DOHH2 (cell line): ENCODE measurements around the gene VPS13A.

ENCODE experiments used
- EZH2phosphoT487 ChIP-seq: fragments of 200-600 bp; sonication (generic); IDR thresholded peaks from 2 replicates; pipeline ENCODE4 v1.6.1; 2017; ENCODE audit warnings: borderline replicate concordance, mild to moderate bottlenecking, antibody characterized with exemption, low read length, moderate library complexity, mixed read lengths
- TF ChIP-seq, protein P1 (sequence below): fragments of 200-600 bp; sonication (generic); IDR thresholded peaks from one replicate; pipeline ENCODE4 v1.5.1; 2014; ENCODE audit warnings: antibody characterized with exemption, mild to moderate bottlenecking, low read depth, low read length; ENCODE audit not compliant: poor library complexity, severe bottlenecking

GRCh38 chr9:77438653-77439052, 261.3 kb downstream of the VPS13A start:
- TF ChIP-seq EZH2phosphoT487, result no peak
- TF ChIP-seq, protein P1, sequence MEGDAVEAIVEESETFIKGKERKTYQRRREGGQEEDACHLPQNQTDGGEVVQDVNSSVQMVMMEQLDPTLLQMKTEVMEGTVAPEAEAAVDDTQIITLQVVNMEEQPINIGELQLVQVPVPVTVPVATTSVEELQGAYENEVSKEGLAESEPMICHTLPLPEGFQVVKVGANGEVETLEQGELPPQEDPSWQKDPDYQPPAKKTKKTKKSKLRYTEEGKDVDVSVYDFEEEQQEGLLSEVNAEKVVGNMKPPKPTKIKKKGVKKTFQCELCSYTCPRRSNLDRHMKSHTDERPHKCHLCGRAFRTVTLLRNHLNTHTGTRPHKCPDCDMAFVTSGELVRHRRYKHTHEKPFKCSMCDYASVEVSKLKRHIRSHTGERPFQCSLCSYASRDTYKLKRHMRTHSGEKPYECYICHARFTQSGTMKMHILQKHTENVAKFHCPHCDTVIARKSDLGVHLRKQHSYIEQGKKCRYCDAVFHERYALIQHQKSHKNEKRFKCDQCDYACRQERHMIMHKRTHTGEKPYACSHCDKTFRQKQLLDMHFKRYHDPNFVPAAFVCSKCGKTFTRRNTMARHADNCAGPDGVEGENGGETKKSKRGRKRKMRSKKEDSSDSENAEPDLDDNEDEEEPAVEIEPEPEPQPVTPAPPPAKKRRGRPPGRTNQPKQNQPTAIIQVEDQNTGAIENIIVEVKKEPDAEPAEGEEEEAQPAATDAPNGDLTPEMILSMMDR, result no peak
